ENCODE results near the gene MPPED1. TPM values are rescaled to one million over a fixed set of nuclear protein-coding genes. Genes with fewer than 3 reads are reported as not detected.

Gene MPPED1
- total and polyA plus RNA-seq, 2 of the 13 experiments (the other 11 are each of a cell fraction or from before 2014, with no cell fraction given) = 0.77 TPM; not detected in 1

DNA sequence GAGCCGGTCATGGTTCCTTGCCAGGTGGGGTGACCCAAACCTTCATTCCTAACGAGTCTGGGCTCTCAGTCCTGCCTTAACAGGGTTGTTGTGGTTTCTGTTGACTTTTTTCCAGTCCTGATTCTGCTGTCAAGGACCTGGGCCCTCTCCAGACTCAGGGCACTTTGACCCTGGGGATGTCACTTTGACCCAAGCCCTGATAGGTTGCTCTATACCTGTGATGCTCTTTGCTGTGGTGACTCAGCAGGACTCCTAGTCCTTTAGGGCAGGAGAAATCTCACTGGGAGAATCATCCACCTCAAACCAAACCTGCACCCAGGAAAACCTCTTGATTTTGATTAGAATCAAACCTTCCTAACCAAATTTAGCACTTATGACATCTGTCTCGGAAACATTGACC, 20.5 kb upstream of the MPPED1 start (continued):
- TF ChIP-seq, protein P1, sequence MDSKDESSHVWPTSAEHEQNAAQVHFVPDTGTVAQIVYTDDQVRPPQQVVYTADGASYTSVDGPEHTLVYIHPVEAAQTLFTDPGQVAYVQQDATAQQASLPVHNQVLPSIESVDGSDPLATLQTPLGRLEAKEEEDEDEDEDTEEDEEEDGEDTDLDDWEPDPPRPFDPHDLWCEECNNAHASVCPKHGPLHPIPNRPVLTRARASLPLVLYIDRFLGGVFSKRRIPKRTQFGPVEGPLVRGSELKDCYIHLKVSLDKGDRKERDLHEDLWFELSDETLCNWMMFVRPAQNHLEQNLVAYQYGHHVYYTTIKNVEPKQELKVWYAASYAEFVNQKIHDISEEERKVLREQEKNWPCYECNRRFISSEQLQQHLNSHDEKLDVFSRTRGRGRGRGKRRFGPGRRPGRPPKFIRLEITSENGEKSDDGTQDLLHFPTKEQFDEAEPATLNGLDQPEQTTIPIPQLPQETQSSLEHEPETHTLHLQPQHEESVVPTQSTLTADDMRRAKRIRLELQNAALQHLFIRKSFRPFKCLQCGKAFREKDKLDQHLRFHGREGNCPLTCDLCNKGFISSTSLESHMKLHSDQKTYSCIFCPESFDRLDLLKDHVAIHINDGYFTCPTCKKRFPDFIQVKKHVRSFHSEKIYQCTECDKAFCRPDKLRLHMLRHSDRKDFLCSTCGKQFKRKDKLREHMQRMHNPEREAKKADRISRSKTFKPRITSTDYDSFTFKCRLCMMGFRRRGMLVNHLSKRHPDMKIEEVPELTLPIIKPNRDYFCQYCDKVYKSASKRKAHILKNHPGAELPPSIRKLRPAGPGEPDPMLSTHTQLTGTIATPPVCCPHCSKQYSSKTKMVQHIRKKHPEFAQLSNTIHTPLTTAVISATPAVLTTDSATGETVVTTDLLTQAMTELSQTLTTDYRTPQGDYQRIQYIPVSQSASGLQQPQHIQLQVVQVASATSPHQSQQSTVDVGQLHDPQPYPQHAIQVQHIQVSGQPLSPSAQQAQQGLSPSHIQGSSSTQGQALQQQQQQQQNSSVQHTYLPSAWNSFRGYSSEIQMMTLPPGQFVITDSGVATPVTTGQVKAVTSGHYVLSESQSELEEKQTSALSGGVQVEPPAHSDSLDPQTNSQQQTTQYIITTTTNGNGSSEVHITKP (CRISPR knock-in tag; IDR thresholded peaks at IDR 0.05; ENCODE audit: low read depth) = no peak
- TF ChIP-seq ZNF558 (CRISPR knock-in tag; IDR thresholded peaks at IDR 0.05; ENCODE audit: borderline replicate concordance) (no peak), SAP130 (CRISPR knock-in tag; IDR thresholded peaks at IDR 0.05; ENCODE audit: low read depth) (peak; percentile 62), RBAK (CRISPR knock-in tag; IDR thresholded peaks at IDR 0.05) (no peak), ZNF354B (CRISPR knock-in tag; IDR thresholded peaks at IDR 0.05) (no peak), MXI1 (IDR thresholded peaks at IDR 0.05; ENCODE audit: borderline replicate concordance, low read depth, low read length) (no peak), HOXA3 (CRISPR knock-in tag; IDR thresholded peaks at IDR 0.05) (peak; percentile 42), ZNF737 (CRISPR knock-in tag; IDR thresholded peaks at IDR 0.05; ENCODE audit: borderline replicate concordance) (no peak), POGZ (CRISPR knock-in tag; IDR thresholded peaks at IDR 0.05) (peak; percentile 45; the same call in 1 of the 2 replicates), ZFX (CRISPR knock-in tag; IDR thresholded peaks at IDR 0.05; ENCODE audit: low read depth) (0 out of 2 replicates have a peak, but pooled peaks have one; percentile 19), ADNP (CRISPR knock-in tag; IDR thresholded peaks at IDR 0.05) (no peak), FOXP1 (IDR thresholded peaks at IDR 0.05) (no peak), FOXP1 (CRISPR knock-in tag; IDR thresholded peaks at IDR 0.05) (no peak), NR2F6 (IDR thresholded peaks at IDR 0.05) (peak; percentile 55; the same call in 1 of the 2 replicates), NR2F6 (CRISPR knock-in tag; IDR thresholded peaks at IDR 0.05) (peak; percentile 45; the same call in 1 of the 2 replicates), MIXL1 (CRISPR knock-in tag; IDR thresholded peaks at IDR 0.05) (no peak), ZNF720 (CRISPR knock-in tag; IDR thresholded peaks at IDR 0.05) (no peak), MTF1 (CRISPR knock-in tag; IDR thresholded peaks at IDR 0.05) (no peak), TBL1XR1 (IDR thresholded peaks at IDR 0.05; ENCODE audit: borderline replicate concordance, low read length, partially characterized antibody) (no peak), STAT5B (CRISPR knock-in tag; IDR thresholded peaks at IDR 0.05) (no peak)
- TF ChIP-seq, protein P2, sequence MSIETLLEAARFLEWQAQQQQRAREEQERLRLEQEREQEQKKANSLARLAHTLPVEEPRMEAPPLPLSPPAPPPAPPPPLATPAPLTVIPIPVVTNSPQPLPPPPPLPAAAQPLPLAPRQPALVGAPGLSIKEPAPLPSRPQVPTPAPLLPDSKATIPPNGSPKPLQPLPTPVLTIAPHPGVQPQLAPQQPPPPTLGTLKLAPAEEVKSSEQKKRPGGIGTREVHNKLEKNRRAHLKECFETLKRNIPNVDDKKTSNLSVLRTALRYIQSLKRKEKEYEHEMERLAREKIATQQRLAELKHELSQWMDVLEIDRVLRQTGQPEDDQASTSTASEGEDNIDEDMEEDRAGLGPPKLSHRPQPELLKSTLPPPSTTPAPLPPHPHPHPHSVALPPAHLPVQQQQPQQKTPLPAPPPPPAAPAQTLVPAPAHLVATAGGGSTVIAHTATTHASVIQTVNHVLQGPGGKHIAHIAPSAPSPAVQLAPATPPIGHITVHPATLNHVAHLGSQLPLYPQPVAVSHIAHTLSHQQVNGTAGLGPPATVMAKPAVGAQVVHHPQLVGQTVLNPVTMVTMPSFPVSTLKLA (IDR thresholded peaks at IDR 0.05) = no peak
- TF ChIP-seq, protein P3, sequence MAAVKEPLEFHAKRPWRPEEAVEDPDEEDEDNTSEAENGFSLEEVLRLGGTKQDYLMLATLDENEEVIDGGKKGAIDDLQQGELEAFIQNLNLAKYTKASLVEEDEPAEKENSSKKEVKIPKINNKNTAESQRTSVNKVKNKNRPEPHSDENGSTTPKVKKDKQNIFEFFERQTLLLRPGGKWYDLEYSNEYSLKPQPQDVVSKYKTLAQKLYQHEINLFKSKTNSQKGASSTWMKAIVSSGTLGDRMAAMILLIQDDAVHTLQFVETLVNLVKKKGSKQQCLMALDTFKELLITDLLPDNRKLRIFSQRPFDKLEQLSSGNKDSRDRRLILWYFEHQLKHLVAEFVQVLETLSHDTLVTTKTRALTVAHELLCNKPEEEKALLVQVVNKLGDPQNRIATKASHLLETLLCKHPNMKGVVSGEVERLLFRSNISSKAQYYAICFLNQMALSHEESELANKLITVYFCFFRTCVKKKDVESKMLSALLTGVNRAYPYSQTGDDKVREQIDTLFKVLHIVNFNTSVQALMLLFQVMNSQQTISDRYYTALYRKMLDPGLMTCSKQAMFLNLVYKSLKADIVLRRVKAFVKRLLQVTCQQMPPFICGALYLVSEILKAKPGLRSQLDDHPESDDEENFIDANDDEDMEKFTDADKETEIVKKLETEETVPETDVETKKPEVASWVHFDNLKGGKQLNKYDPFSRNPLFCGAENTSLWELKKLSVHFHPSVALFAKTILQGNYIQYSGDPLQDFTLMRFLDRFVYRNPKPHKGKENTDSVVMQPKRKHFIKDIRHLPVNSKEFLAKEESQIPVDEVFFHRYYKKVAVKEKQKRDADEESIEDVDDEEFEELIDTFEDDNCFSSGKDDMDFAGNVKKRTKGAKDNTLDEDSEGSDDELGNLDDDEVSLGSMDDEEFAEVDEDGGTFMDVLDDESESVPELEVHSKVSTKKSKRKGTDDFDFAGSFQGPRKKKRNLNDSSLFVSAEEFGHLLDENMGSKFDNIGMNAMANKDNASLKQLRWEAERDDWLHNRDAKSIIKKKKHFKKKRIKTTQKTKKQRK (IDR thresholded peaks at IDR 0.05; ENCODE audit: low read length) = no peak
- TF ChIP-seq, protein P4, sequence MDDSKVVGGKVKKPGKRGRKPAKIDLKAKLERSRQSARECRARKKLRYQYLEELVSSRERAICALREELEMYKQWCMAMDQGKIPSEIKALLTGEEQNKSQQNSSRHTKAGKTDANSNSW (CRISPR knock-in tag; IDR thresholded peaks at IDR 0.05; ENCODE audit: borderline replicate concordance) = no peak
- TF ChIP-seq, protein P5, sequence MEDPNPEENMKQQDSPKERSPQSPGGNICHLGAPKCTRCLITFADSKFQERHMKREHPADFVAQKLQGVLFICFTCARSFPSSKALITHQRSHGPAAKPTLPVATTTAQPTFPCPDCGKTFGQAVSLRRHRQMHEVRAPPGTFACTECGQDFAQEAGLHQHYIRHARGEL (CRISPR knock-in tag; IDR thresholded peaks at IDR 0.05) = no peak
